Chondrocyte (in vitro differentiated cells): ENCODE measurements around the gene CABP7. TPM values are rescaled to one million over a fixed set of nuclear protein-coding genes. Genes with fewer than 3 reads are reported as not detected.
"Not testable (repeated sequence)": the region's sequence is repeated elsewhere in the genome, so short reads cannot be mapped to it uniquely, and the experiment has no call there.

ENCODE experiments used
- DNase-seq: peaks from one replicate; pipeline ENCODE4 v3.0.0; 2021; ENCODE audit warnings: mixed read lengths, low spot score
- H3K27ac Mint-ChIP-seq: one replicate; pipeline ENCODE4 v1.8.0; 2021; ENCODE audit warnings: mild to moderate bottlenecking, moderate library complexity, mixed read lengths; ENCODE audit not compliant: unreplicated experiment
- H3K27me3 Mint-ChIP-seq: 2 replicates; pipeline ENCODE4 v1.8.0; 2021; ENCODE audit warnings: low read depth, mixed read lengths
- H3K36me3 Mint-ChIP-seq: 2 replicates; pipeline ENCODE4 v1.8.0; 2021; ENCODE audit warnings: low read depth, mixed read lengths
- H3K4me1 Mint-ChIP-seq: 2 replicates; pipeline ENCODE4 v1.8.0; 2021; ENCODE audit warnings: low read depth, mild to moderate bottlenecking, mixed read lengths
- H3K4me3 Mint-ChIP-seq: one replicate; pipeline ENCODE4 v1.8.0; 2021; ENCODE audit warnings: mild to moderate bottlenecking, moderate library complexity, mixed read lengths; ENCODE audit not compliant: unreplicated experiment
- H3K9me3 Mint-ChIP-seq: 2 replicates; pipeline ENCODE4 v1.8.0; 2021; ENCODE audit warnings: low read depth, mixed read lengths
- total RNA-seq: library from RNA; stranded (reverse); gene quantifications from 3 replicates; pipeline ENCODE4 v1.2.1, GENCODE V29; 2021
- TF ChIP-seq, protein P1 (sequence below): fragments of 200-600 bp; sonication (generic); IDR thresholded peaks from 2 replicates; pipeline ENCODE4 v1.5.0; 2021; ENCODE audit warnings: antibody characterized with exemption, mild to moderate bottlenecking, moderate library complexity

Gene CABP7
- total RNA-seq, 1 donor from 2014 or later: not detected

DNA sequence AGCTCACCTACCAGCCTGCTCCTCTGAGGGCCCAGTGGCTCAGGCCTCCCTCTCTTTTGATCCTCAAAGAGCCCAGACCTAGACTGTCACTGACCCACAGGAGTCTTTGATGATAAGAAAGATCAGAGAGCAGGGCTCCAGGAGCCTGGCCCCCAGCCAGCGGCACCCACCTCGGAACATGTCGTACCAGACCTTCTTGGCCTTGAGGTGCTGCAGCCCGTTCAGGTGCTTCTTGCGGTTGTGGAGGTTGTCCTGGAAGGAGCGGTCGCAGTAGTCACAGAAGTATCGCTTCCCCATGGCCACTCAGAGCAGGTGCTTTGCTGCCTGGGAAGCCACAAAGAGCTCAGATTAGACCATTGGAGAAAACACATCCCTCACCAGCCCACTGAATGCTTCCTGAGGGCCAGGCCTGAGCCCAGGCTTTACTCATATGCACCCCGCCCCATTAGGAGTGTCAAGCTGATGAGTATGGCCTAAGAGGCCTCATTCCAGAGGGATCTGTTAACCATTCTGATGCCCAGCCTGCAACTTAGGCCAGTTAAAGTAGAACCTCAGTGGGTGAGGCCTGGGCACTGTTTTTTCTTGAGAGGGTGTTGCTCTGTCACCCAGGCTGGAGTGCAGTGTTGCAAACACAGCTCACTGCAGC is 28.6 kb downstream of the CABP7 start:
- Mint-ChIP-seq H3K9me3 (no peaks in the 10 kb centered on the region), H3K27me3 (no peaks in the 10 kb centered on the region), H3K4me1 (no peaks in the 10 kb centered on the region), H3K27ac (no peak overlapping the region), H3K36me3 (peaks cover 13% of the 10 kb centered on the region), H3K4me3 (no peak overlapping the region)
- TF ChIP-seq, protein P1, sequence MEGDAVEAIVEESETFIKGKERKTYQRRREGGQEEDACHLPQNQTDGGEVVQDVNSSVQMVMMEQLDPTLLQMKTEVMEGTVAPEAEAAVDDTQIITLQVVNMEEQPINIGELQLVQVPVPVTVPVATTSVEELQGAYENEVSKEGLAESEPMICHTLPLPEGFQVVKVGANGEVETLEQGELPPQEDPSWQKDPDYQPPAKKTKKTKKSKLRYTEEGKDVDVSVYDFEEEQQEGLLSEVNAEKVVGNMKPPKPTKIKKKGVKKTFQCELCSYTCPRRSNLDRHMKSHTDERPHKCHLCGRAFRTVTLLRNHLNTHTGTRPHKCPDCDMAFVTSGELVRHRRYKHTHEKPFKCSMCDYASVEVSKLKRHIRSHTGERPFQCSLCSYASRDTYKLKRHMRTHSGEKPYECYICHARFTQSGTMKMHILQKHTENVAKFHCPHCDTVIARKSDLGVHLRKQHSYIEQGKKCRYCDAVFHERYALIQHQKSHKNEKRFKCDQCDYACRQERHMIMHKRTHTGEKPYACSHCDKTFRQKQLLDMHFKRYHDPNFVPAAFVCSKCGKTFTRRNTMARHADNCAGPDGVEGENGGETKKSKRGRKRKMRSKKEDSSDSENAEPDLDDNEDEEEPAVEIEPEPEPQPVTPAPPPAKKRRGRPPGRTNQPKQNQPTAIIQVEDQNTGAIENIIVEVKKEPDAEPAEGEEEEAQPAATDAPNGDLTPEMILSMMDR: no peak
- DNase-seq: no peak

DNA sequence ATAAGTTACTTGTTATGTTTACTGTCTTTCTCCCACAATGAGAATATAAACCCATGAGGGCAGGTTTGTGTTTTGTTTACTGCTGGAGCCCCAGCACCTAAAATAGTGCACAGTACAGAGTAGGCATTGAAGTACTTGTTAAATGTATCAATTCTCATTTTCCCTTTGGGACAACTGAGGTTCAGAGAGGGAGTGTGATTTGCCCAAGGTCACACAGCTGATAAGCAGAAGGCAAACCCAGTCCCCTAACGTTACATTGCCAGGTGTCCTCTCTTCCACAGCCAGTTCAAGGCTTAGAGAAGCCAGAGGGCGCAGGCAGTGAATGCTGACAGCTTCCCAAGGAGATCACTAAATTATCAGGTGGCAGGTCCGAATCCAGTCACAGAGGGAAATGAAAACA is 30.2 kb downstream of the CABP7 start:
- Mint-ChIP-seq H3K9me3 (no peaks in the 10 kb centered on the region), H3K4me3 (no peak overlapping the region), H3K27ac (no peak overlapping the region), H3K4me1 (no peaks in the 10 kb centered on the region), H3K36me3 (peaks cover 13% of the 10 kb centered on the region), H3K27me3 (no peaks in the 10 kb centered on the region)
- no peak for DNase-seq
- TF ChIP-seq, protein P1: no peak

DNA sequence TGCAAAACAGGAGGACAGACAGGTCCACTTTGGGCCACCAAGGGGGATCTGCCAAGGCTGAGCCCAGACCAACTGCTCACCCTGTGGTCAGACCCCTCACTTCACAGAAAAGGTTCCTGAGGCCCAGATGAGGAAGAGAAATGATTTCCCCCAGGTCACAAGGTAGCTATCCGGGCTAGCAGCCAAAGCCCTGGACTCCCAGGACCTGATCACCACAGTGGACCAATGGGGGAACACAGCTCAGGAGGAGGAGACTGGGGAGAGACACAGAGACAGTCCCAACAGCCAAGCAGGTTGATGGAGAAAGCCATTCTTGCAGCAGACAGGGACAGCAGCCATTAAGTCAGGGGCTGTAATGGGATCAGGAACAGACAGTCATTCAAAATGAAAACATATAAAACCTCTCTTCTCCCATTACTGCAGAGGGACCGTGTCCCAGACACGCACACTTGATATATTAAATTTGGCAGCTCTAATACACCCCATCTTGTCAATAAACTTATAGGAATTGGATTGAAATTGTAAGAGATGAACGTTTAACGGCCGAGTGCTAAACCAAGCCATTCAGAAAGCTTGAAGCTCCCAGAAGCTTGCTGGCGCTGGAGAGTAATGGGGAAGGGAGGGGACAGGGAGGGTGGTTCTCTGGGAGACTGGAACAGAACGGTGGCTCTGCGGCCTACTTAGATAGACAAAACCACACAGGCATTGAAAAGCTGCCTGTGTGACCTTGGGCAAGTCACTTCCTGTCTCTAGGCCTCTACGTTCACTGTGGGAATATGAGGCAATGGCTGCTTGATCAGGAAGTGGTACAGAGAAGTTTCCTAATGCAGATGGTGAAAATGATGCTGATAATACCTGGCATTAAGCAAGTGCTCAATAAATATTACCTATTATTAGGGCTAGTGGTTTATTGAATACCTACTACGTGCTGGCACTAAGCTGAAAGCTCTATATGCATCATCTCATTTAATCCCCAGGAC is 31.0 kb downstream of the CABP7 start:
- TF ChIP-seq, protein P1: no peak
- Mint-ChIP-seq H3K9me3 (no peaks in the 10 kb centered on the region), H3K4me1 (no peaks in the 10 kb centered on the region), H3K36me3 (peaks cover 11% of the 10 kb centered on the region), H3K4me3 (no peak overlapping the region), H3K27me3 (no peaks in the 10 kb centered on the region), H3K27ac (no peak overlapping the region)
- no peak for DNase-seq

DNA sequence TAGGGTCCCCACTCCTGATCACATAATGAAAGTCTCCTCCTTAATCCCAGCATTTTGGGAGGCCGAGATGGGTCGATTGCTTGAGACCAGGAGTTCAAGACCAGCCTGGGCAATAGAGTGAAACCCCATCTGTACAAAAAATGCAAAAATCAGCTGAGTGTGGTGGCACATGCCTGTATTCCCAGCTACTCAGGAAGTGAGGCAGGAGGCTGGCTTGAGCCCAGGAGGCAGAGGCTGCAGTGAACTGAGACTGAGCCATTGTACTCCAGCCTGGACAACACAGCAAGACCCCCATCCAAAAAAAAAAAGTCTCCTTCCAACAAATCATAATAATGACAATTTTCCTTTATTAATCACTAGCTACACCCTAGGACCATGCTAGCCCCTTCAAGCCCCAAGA is 31.9 kb downstream of the CABP7 start:
- peaks cover 9% of the 10 kb centered on the region for H3K36me3 Mint-ChIP-seq
- H3K27me3 Mint-ChIP-seq: no peaks in the 10 kb centered on the region
- TF ChIP-seq, protein P1: no peak
- no peaks in the 10 kb centered on the region for H3K4me1 Mint-ChIP-seq
- no peak for DNase-seq
- H3K27ac Mint-ChIP-seq: no peak overlapping the region
- no peak overlapping the region for H3K4me3 Mint-ChIP-seq
- no peaks in the 10 kb centered on the region for H3K9me3 Mint-ChIP-seq

DNA sequence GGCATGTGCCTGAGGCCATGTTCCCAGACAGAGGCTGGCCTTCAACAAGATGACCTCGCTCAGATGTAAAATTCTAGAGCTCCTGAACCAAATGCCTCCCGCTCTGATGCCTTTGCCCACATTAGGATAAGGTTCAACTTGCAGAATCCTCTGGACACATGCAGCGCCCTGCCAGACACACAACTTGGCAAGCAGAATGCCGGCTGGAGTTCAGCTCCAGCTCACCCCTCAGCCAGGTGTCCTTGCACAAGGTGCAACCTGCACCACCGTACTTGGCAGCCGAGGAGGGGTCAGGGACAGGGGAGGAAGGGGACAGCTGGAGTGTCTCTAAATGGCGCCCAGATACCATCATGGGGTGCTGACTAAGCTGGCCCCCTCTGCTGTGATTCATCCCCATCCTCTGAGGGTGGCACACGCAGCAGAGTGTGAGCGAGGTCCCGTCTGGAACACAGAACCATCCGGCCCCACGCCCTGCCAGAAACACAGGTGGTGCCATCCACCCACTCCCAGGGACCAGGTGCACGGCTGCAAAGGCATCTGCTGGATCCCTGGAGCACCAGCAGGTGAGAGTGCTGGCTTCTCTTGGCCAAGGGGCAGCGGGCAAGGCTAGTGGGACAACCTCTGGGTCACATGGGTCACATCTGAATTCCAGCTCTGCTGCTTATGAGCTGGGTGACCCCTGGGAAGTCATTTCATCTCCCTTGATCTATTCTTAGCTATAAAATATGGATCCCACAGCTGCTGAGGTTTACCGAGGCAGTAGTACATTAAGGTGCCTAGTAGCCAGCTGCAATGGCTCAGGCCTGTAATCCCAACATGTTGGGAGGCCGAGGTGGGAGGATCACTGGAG is 34.2 kb downstream of the CABP7 start:
- no peak for DNase-seq
- Mint-ChIP-seq H3K36me3 (no peaks in the 10 kb centered on the region), H3K4me1 (peaks cover 5% of the 10 kb centered on the region), H3K27me3 (no peaks in the 10 kb centered on the region), H3K9me3 (no peaks in the 10 kb centered on the region), H3K27ac (no peak overlapping the region), H3K4me3 (no peak overlapping the region)
- TF ChIP-seq, protein P1: no peak

DNA sequence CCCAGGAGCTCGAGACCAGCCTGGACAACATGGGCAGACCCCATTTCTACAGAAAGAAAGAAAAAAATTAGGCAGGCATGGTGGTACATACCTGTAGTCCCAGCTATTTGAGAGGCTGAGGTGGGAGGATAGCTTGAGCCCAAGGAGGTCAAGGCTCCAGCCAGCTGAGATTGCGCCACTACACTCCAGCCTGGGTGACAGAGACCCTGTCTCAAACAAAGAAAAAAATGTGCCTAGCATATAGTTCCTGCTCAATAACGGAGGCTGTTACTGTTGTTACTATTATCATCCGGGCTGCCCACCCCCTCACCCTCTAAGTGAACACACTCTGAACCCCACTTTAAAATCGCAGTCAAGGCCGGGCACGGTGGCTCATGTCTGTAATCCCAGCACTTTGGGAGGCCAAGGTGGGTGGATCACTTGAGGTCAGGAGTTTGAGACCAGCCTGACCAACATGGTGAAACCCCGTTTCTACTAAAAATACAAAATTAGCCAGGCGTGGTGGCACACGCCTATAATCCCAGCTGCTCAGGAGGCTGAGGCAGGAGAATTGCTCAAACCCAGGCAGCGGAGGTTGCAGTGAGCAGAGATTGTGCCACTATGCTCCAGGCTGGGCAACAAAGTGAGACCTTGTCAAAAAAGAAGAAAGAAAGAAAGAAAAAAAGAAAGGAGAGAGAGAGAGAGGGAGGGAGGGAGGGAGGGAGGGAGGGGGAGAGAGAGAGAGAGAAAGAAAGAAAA is 35.0 kb downstream of the CABP7 start:
- not testable (repeated sequence) for H3K27me3 Mint-ChIP-seq, H3K9me3 Mint-ChIP-seq, DNase-seq, H3K27ac Mint-ChIP-seq, H3K36me3 Mint-ChIP-seq, H3K4me1 Mint-ChIP-seq, H3K4me3 Mint-ChIP-seq
